ENCODE data around the gene DYNC2I2.

GRCh38 chr9:128626181-128626580, 30.5 kb downstream of the DYNC2I2 start:
- TF ChIP-seq, protein P1, sequence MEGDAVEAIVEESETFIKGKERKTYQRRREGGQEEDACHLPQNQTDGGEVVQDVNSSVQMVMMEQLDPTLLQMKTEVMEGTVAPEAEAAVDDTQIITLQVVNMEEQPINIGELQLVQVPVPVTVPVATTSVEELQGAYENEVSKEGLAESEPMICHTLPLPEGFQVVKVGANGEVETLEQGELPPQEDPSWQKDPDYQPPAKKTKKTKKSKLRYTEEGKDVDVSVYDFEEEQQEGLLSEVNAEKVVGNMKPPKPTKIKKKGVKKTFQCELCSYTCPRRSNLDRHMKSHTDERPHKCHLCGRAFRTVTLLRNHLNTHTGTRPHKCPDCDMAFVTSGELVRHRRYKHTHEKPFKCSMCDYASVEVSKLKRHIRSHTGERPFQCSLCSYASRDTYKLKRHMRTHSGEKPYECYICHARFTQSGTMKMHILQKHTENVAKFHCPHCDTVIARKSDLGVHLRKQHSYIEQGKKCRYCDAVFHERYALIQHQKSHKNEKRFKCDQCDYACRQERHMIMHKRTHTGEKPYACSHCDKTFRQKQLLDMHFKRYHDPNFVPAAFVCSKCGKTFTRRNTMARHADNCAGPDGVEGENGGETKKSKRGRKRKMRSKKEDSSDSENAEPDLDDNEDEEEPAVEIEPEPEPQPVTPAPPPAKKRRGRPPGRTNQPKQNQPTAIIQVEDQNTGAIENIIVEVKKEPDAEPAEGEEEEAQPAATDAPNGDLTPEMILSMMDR (IDR thresholded peaks at IDR 0.05; ENCODE audit: poor library complexity), result no peak
- no peak for TF ChIP-seq EZH2 (IDR thresholded peaks at IDR 0.05; ENCODE audit: borderline replicate concordance)
